RWPE2 (cell line): ENCODE measurements around the gene FRRS1.

Source experiments
- ATAC-seq: fragments of 200-7000 bp; cut with Tn5 transposase; 3 replicates; pipeline ENCODE4 v1.9.1; 2021; ENCODE audit warnings: low read depth
- DNase-seq: peaks from one replicate; pipeline ENCODE4 v3.0.0-alpha.2; 2020; ENCODE audit warnings: low spot score
- H3K27ac ChIP-seq: fragments of 450-650 bp; 2 replicates; pipeline ENCODE4 v1.5.1; 2017; ENCODE audit warnings: mild to moderate bottlenecking; ENCODE audit not compliant: poor library complexity, severe bottlenecking
- H3K27me3 ChIP-seq: fragments of 250-450 bp; sonication (Bioruptor Pico); 2 replicates; pipeline ENCODE4 v1.5.1; 2021; ENCODE audit warnings: mild to moderate bottlenecking, moderate library complexity; ENCODE audit not compliant: insufficient read depth, poor library complexity, severe bottlenecking
- H3K36me3 ChIP-seq: fragments of 250-450 bp; sonication (Bioruptor Pico); 2 replicates; pipeline ENCODE4 v1.5.1; 2020; ENCODE audit warnings: low read depth, mild to moderate bottlenecking, moderate library complexity
- H3K4me1 ChIP-seq: fragments of 250-450 bp; sonication (Bioruptor Pico); 2 replicates; pipeline ENCODE4 v1.5.1; 2021; ENCODE audit warnings: mild to moderate bottlenecking, moderate library complexity; ENCODE audit not compliant: insufficient read depth, poor library complexity, severe bottlenecking
- H3K4me3 ChIP-seq: fragments of 250-450 bp; sonication (Bioruptor Pico); 2 replicates; pipeline ENCODE4 v1.5.1; 2021; ENCODE audit warnings: mild to moderate bottlenecking, moderate library complexity; ENCODE audit not compliant: severe bottlenecking
- H3K9me3 ChIP-seq: fragments of 250-450 bp; sonication (Bioruptor Pico); 2 replicates; pipeline ENCODE4 v1.5.1; 2021; ENCODE audit warnings: mild to moderate bottlenecking, moderate library complexity; ENCODE audit not compliant: severe bottlenecking
- CTCF ChIP-seq: fragments of 450-650 bp; IDR thresholded peaks from one replicate; pipeline ENCODE4 v1.5.1; 2017; ENCODE audit warnings: mild to moderate bottlenecking, moderate library complexity; ENCODE audit not compliant: poor library complexity, severe bottlenecking

The FRRS1 gene

GRCh38 chr1:99788896-99789295 lies 22.5 kb upstream of the FRRS1 start:
- H3K27ac ChIP-seq = no peak overlapping the region
- H3K4me3 ChIP-seq = no peak overlapping the region
- no peaks in the 10 kb centered on the region for H3K27me3 ChIP-seq
- H3K36me3 ChIP-seq = no peaks in the 10 kb centered on the region
- H3K4me1 ChIP-seq = no peaks in the 10 kb centered on the region
- ATAC-seq (no peak), DNase-seq (no peak)
- no peaks in the 10 kb centered on the region for H3K9me3 ChIP-seq
- TF ChIP-seq CTCF = no peak

GRCh38 chr1:99786751-99787501 lies 20.5 kb upstream of the FRRS1 start:
- no peaks in the 10 kb centered on the region for H3K27me3 ChIP-seq
- H3K27ac ChIP-seq = no peak overlapping the region
- H3K36me3 ChIP-seq = no peaks in the 10 kb centered on the region
- H3K4me1 ChIP-seq = no peaks in the 10 kb centered on the region
- DNase-seq (no peak), ATAC-seq (no peak)
- H3K4me3 ChIP-seq = no peak overlapping the region
- no peaks in the 10 kb centered on the region for H3K9me3 ChIP-seq
- no peak for TF ChIP-seq CTCF

- ATAC-seq (no peak), DNase-seq (no peak)
- H3K9me3 ChIP-seq = no peaks in the 10 kb centered on the region
- no peaks in the 10 kb centered on the region for H3K4me1 ChIP-seq
- no peak for TF ChIP-seq CTCF
- H3K36me3 ChIP-seq = no peaks in the 10 kb centered on the region
- H3K27me3 ChIP-seq = no peaks in the 10 kb centered on the region
- H3K4me3 ChIP-seq = no peak overlapping the region
- H3K27ac ChIP-seq = no peak overlapping the region
These were observed 18.4 kb upstream of the FRRS1 start for GRCh38 chr1:99784809-99785255.

GRCh38 chr1:99784143-99784542 lies 17.7 kb upstream of the FRRS1 start:
- Histone ChIP-seq H3K9me3 (no peaks in the 10 kb centered on the region), H3K4me3 (no peak overlapping the region), H3K27me3 (no peaks in the 10 kb centered on the region), H3K36me3 (no peaks in the 10 kb centered on the region), H3K4me1 (no peaks in the 10 kb centered on the region), H3K27ac (no peak overlapping the region)
- no peak for TF ChIP-seq CTCF
- ATAC-seq (no peak), DNase-seq (no peak)

GRCh38 chr1:99782920-99783319 lies 16.5 kb upstream of the FRRS1 start:
- no peak overlapping the region for H3K27ac ChIP-seq
- H3K4me1 ChIP-seq = no peaks in the 10 kb centered on the region
- no peaks in the 10 kb centered on the region for H3K36me3 ChIP-seq
- ATAC-seq = no peak
- TF ChIP-seq CTCF = no peak
- no peaks in the 10 kb centered on the region for H3K27me3 ChIP-seq
- no peak overlapping the region for H3K4me3 ChIP-seq
- no peak for DNase-seq
- H3K9me3 ChIP-seq = no peaks in the 10 kb centered on the region
